NCI-H2196 (cell line): ENCODE measurements around the gene REG4.
"Not testable (repeated sequence)": the region's sequence is repeated elsewhere in the genome, so short reads cannot be mapped to it uniquely, and the experiment has no call there.

Experiments
- DNase-seq: peaks from one replicate; lab custom pipeline; 2025; ENCODE audit not compliant: unreplicated experiment; lab: John Stamatoyannopoulos, UW

Gene REG4

GRCh38 chr1:119808491-119808890 lies 2.8 kb downstream of the REG4 start:
- DNase-seq: no peak

DNA sequence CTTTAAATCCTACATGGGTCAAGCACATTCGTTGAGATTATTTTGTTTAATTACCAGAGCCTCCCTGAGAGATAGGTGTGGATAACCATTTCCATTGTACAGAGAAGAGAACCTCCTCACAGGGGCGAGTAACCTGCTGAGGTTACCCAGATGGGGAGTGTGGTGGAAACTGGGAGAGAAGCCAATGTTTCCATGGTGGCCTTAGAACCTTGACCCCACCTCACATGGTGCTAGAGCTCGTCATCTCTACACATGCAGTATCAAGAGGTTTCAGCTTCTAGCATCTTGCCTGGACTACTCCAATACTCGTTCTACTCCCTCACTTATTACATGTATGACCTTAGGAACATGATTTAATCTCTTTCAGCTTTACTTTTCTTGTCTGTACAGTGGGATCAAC lies 4.8 kb downstream of the REG4 start:
- DNase-seq: no peak

- no peak for DNase-seq
These were observed 5.5 kb downstream of the REG4 start for GRCh38 chr1:119805746-119806145.

DNA sequence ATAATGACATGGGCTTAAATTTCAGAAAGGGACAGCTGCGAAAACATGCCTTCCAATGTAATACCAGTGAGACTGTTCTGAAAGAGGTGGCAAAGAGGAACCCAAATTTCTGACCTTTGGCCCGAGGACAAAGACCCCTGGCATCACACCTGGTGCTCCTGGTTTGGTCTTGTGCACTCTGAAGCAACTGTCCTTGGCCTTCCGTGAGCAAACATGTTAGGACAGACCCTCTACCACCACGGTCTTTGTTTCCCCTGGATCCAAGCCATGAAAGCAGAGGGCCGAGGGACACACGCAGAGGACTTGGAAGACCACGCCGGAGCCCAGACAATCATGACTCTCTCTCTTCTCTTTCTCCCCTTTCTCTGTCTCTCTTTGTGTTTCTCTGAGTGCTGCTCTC lies 6.0 kb downstream of the REG4 start:
- DNase-seq: no peak

DNA sequence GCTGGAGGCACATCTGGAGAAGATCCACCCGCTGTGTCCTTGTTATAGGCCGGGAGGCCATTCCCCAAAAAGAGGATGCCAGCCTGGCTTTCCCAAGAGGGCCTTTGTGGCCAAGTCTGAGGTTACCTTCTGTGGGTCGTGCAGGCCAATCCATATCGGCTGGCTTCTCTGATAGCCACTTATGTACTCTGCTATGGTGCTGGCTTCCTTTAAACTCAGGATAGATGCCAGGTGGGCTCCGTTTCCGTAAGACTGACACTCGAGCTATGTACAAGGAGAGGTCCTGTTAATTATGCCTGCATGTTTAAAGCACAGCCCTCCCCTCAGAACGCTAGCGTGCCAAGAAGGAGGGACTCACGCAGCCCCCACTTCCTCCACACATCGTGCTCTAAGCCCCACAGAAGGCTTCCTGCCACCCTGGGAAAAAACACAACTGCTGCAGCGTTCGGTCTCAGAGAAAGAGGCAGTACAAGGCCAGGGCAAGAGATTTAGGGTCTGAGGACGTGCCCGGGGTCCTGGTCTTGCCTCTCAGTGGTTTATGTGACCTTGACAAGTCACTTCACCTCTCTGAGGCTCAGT lies 11.6 kb downstream of the REG4 start:
- DNase-seq: no peak

DNA sequence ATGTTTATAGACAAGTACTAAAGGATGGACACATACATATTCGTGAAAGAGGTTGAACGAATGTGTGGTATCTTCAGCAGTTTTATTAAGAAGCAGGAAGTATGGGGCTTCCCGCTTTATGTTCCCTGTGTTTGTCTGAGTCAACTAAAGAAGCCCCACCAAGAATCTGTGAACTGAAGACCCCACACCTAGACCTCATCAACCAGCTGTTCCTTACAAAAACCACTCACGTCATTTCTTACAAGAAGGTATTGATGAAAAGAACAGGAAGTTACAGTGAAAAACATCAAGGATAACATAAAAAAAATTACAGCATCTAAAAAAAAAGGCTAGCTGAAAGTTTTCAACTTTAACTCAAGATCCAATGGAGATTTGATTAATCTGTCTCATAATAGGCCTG lies 12.3 kb downstream of the REG4 start:
- DNase-seq: no peak

DNA sequence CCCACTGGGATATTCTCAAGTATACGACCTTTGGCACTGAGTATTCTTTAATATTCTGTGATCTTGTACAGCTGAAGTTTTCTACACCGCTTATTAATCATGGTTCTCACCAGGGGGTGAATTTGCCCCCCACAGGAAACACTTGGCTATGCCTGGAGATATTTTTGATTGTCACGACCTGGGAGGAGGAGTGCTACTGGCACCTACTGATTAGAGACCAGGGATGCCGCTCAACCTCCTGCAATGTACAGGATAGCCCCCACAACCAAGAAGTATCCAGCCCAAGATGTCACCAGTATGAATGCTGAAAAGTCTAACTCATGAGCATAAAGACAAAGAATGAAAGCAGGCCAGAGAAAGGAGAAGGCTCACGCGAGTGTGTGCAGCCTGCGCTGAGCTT lies 13.7 kb downstream of the REG4 start:
- no peak for DNase-seq

- no peak for DNase-seq
These were observed 14.1 kb downstream of the REG4 start for GRCh38 chr1:119797162-119797561.

- DNase-seq: no peak
These were observed 15.7 kb downstream of the REG4 start for GRCh38 chr1:119795261-119796200.

DNA sequence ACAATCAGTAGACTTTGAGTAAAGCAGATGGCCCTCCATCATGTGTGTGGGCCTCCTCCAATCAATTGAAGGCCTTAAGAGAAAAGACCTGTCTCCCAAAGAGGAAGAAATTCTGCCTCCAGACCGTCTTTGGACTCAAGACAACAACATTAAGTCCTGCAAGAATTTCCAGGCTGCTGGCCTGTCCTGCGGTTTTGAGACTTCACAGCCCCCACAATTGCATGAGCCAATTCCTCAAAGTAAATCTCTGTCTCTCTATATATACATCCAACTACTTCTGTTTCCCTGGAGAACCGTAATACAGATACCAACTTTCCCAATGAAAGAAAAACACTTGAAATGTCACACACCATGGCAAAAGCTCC lies 16.4 kb downstream of the REG4 start:
- DNase-seq: no peak

- no peak for DNase-seq
These were observed 16.9 kb downstream of the REG4 start for GRCh38 chr1:119794230-119794875.

GRCh38 chr1:119791377-119791776 lies 19.9 kb downstream of the REG4 start:
- no peak for DNase-seq

DNA sequence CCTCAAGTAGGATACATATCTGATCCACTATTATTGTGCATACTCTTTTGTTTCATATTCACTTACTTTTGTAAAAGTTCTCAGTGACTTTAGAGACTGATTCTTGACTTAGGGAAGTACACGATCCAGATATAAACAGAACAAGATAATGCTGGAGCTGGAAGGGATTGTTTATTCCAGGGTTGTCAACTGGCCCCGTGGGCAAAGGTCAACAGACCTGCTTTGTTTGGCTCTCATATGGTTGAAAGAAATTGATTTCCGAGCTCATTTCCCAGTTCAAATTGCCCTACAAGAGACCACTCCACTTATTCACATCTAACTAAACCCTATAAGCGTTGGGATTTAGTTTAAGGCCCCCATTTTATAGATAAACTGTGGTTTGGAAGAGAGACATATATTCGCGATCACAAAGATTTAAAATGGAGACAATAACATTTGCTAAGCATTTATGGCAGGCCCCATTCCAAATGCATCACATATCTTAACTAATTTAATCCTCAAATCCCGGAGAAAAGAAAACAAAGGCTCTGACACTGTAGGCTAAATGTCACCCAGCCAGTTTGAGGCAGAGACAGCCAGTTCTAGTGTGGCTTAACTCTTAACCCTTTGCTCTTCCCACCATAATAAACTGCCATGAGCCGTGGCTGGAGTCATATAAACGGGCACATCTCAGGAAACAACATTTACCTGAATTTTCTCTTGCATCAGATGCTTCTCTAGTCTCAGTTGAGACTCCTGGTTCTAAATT lies 20.6 kb downstream of the REG4 start:
- no peak for DNase-seq

- DNase-seq: no peak
These were observed 23.5 kb downstream of the REG4 start for GRCh38 chr1:119787776-119788175.

DNA sequence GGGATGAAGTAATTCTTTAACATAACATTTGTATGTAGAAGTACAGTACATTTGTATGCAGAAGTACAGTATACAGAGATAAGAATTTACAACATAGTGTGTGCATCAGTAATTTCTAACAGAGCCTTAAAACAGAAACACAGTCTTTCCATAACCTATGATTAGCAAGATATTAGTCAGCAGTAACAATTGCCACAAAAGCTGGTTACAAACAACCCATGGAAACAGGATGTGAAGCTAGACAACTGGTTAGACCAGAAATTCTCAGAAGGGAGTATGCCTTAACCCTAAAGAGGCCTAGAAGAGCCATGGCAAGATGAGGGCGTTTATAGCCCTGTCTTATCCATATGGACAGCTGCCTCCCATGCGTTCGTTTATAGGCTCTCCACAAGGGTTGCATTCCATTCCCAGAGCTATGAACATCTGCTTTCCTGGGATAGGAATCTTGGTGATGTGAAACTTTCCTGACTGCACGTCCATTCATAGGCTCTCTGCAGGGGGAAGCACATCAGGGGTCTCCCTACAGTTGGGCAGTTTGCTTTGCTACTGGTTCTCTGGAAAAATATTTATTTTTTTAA lies 24.7 kb downstream of the REG4 start:
- DNase-seq: not testable (repeated sequence)

DNA sequence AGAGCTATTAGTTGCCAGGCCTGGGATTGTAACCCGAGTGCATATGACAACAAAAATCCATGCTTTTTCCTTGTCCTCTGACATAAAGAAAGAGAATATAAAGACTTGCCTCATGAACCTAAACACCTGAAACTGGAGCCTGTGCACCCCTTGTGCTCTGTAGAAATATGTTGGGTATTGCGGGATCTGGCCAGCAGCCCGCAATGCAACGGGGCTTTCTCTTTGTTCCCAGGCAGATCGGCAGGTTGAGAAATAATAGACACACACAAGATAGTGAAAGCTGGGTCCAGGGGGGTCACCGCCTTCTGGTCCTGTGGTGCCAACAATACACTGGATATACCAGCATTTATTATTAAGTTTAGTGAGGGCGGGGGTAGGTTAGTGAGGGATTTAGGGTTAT lies 25.2 kb downstream of the REG4 start:
- not testable (repeated sequence) for DNase-seq

- no peak for DNase-seq
These were observed 27.0 kb downstream of the REG4 start for GRCh38 chr1:119784191-119784781.

- no peak for DNase-seq
These were observed 27.7 kb downstream of the REG4 start for GRCh38 chr1:119783354-119784185.

- no peak for DNase-seq
These were observed 28.5 kb downstream of the REG4 start for GRCh38 chr1:119782631-119783325.
